GM19025 (cell line): ENCODE measurements around the gene FSTL4.
"Not testable (repeated sequence)": the region's sequence is repeated elsewhere in the genome, so short reads cannot be mapped to it uniquely, and the experiment has no call there.

Experiments used
- ATAC-seq: cut with Tn5 transposase; IDR thresholded peaks from one replicate; pipeline ENCODE4 v1.9.1; 2021; ENCODE audit warnings: mild to moderate bottlenecking, low read depth, moderate library complexity; ENCODE audit not compliant: unreplicated experiment

The FSTL4 gene

DNA sequence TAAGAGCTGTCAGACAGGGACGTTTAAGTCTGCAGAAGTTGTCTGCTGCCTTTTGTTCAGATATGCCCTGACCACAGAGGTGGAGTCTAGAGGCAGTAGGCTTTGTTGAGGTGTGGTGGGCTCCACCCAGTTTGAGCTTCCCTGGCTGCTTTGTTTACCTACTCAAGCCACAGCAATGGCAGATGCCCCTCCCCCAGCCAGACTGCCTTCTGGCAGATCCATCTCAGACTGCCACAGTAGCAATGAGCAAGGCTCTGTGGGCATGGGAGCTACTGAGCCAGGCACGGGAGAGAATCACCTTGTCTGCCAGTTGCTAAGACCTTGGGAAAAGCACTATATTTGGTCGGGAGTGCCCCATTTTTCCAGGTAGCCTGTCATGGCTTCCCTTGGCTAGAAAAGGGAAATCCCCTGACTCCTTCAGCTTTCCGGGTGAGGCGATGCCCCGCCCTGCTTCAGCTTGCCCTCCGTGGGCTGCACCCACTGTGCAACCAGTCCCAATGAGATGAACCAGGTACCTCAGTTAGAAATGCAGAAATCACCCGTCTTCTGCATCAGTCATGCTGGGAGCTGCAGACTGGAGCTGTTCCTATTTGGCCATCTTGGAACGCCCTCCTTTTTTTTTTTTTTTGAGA is 441.5 kb downstream of the FSTL4 start:
- ATAC-seq, result not testable (repeated sequence)

GRCh38 chr5:133164759-133165158 is 447.6 kb downstream of the FSTL4 start:
- ATAC-seq, result no peak

DNA sequence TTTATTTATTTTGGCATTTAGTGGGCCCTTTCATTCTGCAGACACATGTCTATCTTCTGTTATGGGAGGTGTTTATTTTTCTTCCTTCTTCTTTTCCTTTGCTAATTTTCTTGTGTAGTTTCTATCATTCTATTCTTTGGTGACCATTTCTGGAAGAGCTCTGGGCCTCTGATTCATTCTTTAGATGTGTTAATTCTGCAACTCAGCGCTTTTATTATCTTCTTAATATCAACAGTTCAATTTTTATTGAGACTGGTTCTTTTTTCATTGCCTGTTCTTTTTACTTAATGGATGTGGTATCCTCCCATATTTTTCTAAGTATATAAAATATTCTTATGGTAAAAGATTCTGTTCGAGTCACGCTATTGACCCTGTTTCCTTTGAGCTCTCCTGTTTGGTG is 448.5 kb downstream of the FSTL4 start:
- ATAC-seq, result no peak

DNA sequence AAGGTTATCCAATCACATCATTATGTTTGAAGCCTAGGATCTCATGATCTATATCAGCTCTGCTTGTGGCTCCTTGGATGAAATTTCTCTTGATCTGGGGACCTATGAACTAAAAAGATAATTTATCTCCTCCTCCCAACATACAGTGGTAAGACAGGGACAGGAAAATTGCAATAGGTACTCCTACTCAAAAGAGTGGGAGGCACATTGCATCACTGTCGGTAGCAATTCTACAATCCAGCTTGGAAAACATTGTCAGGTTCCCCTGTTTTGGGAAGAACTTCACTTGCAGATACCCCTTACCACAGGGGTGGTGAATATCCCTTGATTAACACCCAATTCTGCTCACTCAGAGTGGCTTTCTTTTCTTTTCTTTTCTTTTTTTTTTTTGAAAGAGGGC is 452.8 kb downstream of the FSTL4 start:
- ATAC-seq, result no peak

DNA sequence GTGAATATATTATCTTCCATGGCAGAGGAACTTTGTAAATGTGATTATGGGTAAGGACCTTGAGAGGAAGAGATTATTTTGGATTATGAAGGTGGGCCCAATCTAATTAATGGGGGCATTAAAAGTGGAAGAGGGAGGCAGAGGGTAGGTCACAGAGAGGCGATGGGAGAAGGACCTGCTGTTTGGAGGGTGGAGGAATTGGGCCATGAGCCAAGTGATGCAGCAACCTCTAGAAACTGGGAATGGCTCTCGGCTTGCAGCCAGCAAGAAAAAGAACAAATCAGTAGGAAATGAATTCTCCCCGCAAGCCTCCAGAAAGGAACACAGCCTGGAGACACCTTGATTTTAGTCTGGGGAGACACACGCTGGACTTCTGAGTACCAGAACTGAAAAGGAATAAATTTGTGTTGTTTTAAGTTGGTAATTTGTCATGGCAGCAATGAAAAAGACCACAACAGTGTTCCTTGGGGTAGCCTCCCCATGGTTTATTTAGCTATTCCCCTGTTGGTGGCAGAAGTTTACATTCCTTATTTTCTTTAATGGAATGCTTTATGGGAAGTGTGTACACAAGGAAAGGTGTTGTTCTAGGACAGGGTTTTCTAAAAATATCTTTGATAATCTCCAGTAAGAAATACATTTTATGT is 456.9 kb downstream of the FSTL4 start:
- ATAC-seq, result no peak

DNA sequence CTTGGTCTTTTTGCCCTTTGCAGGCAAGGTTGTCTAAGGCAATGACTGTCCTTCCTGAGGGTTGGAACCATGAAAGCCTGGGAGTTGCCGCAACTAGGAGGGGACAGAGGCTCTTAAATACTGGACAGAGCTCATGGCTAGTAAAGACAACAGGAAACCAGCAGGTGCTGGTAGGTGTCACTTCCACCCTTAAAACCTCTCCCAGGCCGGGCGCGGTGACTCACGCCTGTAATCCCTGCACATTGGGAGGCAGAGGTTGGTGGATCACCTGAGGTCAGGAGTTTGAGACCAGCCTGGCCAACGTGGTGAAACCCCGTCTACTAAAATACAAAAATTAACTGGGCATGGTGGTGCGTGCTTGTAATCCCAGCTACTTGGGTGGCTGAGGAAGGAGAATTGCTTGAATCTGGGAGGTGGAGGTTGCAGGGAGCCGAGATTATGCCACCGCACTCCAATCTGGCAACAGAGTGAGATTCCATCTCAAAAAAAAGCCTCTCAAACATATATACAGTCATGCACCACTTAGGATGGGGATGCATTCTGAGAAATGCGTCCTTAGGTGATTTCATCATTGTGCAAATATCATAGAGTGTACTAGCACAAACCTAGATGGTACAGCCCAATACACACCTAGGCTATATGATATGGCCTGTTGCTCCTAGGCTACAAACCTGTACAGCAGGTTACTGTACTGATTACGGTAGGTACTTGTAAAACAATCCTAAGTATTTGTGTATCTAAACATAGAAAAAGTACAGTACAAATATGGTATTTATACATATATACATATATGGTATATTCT is 457.9 kb downstream of the FSTL4 start:
- ATAC-seq, result no peak

DNA sequence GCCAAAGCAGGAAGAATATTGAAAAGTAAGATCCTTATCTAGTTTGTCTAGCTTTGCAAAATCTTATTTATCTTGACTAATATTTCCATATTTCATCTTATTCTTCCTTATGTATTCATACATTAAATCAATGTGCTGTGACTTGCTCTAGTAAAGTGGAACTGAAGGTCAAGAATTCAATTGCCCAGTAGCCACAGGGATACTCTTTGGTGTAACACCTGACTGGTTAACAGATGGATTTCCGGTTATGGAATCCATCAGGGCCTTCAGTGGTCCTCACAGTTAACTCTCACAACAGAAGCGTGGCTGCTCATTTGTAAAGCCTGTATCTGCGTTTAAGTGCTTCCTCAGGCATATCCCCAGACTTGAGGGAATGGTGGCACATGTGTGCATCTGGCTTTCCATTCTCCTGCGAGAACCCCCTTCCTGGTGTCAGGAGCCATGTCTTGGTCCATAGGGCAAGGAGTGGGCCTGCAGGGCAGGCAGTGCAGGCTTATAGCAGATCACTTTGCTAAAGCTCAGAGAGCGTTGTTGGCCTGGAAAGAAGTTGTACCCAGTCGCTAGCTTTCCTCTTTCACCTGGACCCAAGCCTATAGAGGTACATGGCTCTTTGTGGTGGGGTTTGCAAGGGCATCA is 461.3 kb downstream of the FSTL4 start:
- no peak for ATAC-seq

DNA sequence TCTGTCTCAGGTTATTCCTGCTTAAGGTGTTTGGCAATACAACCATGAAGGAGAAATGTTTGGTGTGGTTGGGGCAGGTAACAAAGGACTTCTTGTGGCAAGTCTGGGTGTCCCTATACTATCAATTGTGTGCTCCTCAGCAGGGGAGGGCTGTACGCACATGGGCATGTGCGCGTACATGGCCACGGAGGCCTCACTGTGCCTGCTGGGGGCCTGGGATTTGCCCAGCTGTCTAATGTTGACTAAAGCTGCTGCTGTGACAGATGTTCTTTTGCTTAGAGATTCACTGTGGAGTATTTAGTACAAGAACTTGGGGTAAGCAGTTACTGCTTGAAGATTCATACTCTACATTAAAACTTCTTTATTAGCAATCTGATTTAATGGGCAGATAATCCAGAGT is 463.0 kb downstream of the FSTL4 start:
- ATAC-seq, result no peak

DNA sequence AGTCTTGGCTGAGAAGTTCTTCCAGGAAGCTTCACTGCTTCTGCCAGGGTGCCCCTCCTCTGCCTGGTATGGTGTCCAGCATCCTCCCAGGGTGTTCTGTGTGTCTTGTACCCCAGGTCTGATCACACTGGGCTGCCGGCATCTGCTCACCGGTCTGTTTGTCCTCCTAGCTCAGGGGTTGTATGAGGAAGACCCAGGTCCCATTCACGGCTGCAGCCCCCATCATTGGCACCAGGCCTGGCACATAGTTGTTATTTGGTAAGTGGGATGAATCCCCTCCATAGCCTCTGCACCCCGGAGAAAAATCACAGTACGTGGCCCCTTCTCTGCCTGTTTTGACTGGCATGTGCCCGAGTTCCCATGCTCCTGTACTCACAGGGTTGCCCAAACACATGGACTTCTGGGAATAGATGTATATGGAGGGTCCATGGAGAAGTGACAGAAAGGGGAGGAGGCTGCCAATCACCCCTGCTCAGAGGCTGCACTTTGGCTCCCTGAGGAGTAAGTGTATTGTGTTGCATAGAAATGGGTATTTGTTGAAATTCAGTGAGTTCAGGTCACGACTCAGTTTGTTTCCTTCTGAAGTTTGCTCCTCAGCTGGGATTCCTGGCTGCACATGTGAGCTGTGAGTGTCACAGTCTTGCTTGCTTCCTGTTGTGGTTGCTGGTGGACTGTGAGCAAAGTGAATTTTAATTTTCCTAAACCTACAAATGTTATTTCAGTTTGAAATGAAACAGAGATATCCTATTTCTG is 464.4 kb downstream of the FSTL4 start:
- ATAC-seq, result no peak

DNA sequence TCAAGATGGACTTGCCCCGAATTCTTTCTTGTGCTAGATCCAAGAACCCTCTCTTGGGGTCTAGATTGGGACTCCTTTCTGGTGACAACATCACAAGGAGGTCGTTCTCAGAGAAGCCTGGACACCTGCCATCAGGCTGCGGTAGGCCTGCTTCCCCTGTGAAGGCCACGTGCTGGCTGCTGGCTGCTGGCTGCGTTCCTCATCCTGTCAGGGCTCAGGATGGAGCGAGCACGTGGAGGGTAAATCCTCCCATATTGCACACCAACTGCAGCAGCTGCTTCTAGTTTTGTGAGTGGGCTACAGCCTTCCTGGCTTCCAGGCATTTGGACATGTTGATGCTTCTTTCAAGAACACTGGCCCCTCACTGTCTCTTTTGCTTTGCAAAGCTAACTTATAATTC is 464.9 kb downstream of the FSTL4 start:
- ATAC-seq, result no peak
